OCI-LY7 (cell line): ENCODE results near the gene PPIL6. TPM values are rescaled to one million over a fixed set of nuclear protein-coding genes. Genes with fewer than 3 reads are reported as not detected.
"Not testable (repeated sequence)": the region's sequence is repeated elsewhere in the genome, so short reads cannot be mapped to it uniquely, and the experiment has no call there.

Source experiments
- BruUV-seq: library from RNA; stranded (reverse); fragments of 400-500 nt; replicated peaks from 2 replicates; lab custom pipeline; 2021; lab: Mats Ljungman, UMichigan
- CTCF ChIA-PET: fragments of 300-600 bp; sonication (Branson Sonifier 250); formaldehyde crosslinking; loops from one replicate; lab custom pipeline; 2022; ENCODE audit warnings: antibody characterized with exemption; ENCODE audit not compliant: unreplicated experiment; lab: Charles Lee
- POLR2A ChIA-PET: fragments of 300-600 bp; sonication (Branson Sonifier 250); formaldehyde crosslinking; loops from one replicate; lab custom pipeline; 2022; ENCODE audit warnings: antibody characterized with exemption; lab: Charles Lee
- DNase-seq: peaks from one replicate; pipeline ENCODE4 v3.0.0-alpha.2; 2015; ENCODE audit warnings: low spot score
- H2AFZ ChIP-seq: fragments of 200-600 bp; sonication (generic), shearing (Covaris generic); 2 replicates; pipeline ENCODE4 v1.6.1; 2014; ENCODE audit warnings: mild to moderate bottlenecking, antibody characterized with exemption, low read length, moderate library complexity
- H3K27ac ChIP-seq: fragments of 200-600 bp; sonication (generic); 2 replicates; pipeline ENCODE4 v1.5.1; 2014; ENCODE audit warnings: mixed run types, low read depth, mild to moderate bottlenecking, moderate library complexity, low read length, inconsistent platforms; ENCODE audit not compliant: poor library complexity, severe bottlenecking
- H3K36me3 ChIP-seq: fragments of 200-600 bp; sonication (generic); 2 replicates; pipeline ENCODE4 v1.6.1; 2014; ENCODE audit warnings: mild to moderate bottlenecking, antibody characterized with exemption, low read length, moderate library complexity, mixed read lengths; ENCODE audit not compliant: insufficient read depth
- H3K4me1 ChIP-seq: fragments of 200-600 bp; sonication (generic); 2 replicates; pipeline ENCODE4 v1.5.1; 2014; ENCODE audit warnings: mild to moderate bottlenecking, low read length; ENCODE audit not compliant: insufficient read depth, poor library complexity, severe bottlenecking
- H3K4me2 ChIP-seq: fragments of 200-600 bp; sonication (generic); 2 replicates; pipeline ENCODE4 v1.6.1; 2014; ENCODE audit warnings: mild to moderate bottlenecking, low read length
- H3K4me3 ChIP-seq: fragments of 200-600 bp; sonication (generic); 2 replicates; pipeline ENCODE4 v1.5.1; 2014; ENCODE audit warnings: mild to moderate bottlenecking, low read depth, low read length; ENCODE audit not compliant: poor library complexity, severe bottlenecking
- H3K79me2 ChIP-seq: fragments of 200-600 bp; sonication (generic); 2 replicates; pipeline ENCODE4 v1.6.1; 2016; ENCODE audit warnings: low read depth, mild to moderate bottlenecking, low read length, moderate library complexity, mixed read lengths; ENCODE audit not compliant: insufficient read depth
- H3K9me2 ChIP-seq: fragments of 200-600 bp; sonication (generic); 2 replicates; pipeline ENCODE4 v1.6.1; 2016; ENCODE audit warnings: mild to moderate bottlenecking, low read length, mixed read lengths; ENCODE audit not compliant: insufficient read depth
- H3K9me3 ChIP-seq: fragments of 200-600 bp; sonication (generic); 2 replicates; pipeline ENCODE4 v1.6.1; 2014; ENCODE audit warnings: mild to moderate bottlenecking, mixed run types, low read length, mixed read lengths
- H4K20me1 ChIP-seq: fragments of 200-600 bp; sonication (generic); 2 replicates; pipeline ENCODE4 v1.6.1; 2014; ENCODE audit warnings: mild to moderate bottlenecking, antibody characterized with exemption, low read length, moderate library complexity, mixed read lengths; ENCODE audit not compliant: insufficient read depth
- CTCF ChIP-seq: fragments of 200-600 bp; sonication (generic); conservative IDR thresholded peaks from 2 replicates; pipeline ENCODE4 v1.5.1; 2014; ENCODE audit warnings: mild to moderate bottlenecking, antibody characterized with exemption, low read length, moderate library complexity, mixed read lengths
- EZH2phosphoT487 ChIP-seq: fragments of 200-600 bp; sonication (generic); IDR thresholded peaks from 2 replicates; pipeline ENCODE4 v1.6.1; 2018; ENCODE audit warnings: low read depth, borderline replicate concordance, mild to moderate bottlenecking, mixed run types, antibody characterized with exemption, low read length, moderate library complexity, mixed read lengths
- intact Hi-C: fragments of 100-400 bp; cut with micrococcal nuclease; formaldehyde crosslinking; loops from one replicate; pipeline ENCODE4 v1.10.0; 2022; ENCODE audit not compliant: unreplicated experiment
- total RNA-seq, 2 experiments: library from RNA; depleted of rRNA in 1 of 2; stranded (reverse); fragments of >200 nt in 1 of 2; shearing (Covaris generic) in 1 of 2; gene quantifications; 2 replicates each; pipeline ENCODE4 v1.2.3, GENCODE V29; 2014 to 2022

Gene PPIL6
- total RNA-seq, 2 experiments from 2014 or later, result 1.6 to 1.7 TPM

- Histone ChIP-seq H3K9me3 (no peaks in the 10 kb centered on the region), H3K9me2 (no peaks in the 10 kb centered on the region), H3K4me1 (peaks cover 57% of the 10 kb centered on the region), H3K4me2 (no peak overlapping the region), H3K27ac (no peak overlapping the region), H3K79me2 (peaks cover 52% of the 10 kb centered on the region), H4K20me1 (no peaks in the 10 kb centered on the region), H3K4me3 (no peak overlapping the region), H2AFZ (no peak overlapping the region), H3K36me3 (peaks cover 76% of the 10 kb centered on the region)
- BruUV-seq, result no TSS peak
- no peak for DNase-seq
- ChIA-PET POLR2A (interaction anchor here (2.3 kb wide), 1 partner anchor 19 kb away, joined by 19 read pairs; no protein-coding TSS in a partner anchor), CTCF (no interaction called here)
- intact Hi-C loops, result no loop called here
- no peak for TF ChIP-seq EZH2phosphoT487
- TF ChIP-seq CTCF, result no peak
Measured at GRCh38 chr6:109461733-109462526, 21.5 kb upstream of the PPIL6 start.

- H3K9me3 ChIP-seq, DNase-seq, H3K4me2 ChIP-seq, H3K9me2 ChIP-seq, BruUV-seq, intact Hi-C loops, H4K20me1 ChIP-seq, H2AFZ ChIP-seq, CTCF ChIA-PET, H3K27ac ChIP-seq, H3K4me3 ChIP-seq: not testable (repeated sequence)
- Histone ChIP-seq H3K36me3 (peaks cover 69% of the 10 kb centered on the region), H3K79me2 (peaks cover 59% of the 10 kb centered on the region), H3K4me1 (peaks cover 64% of the 10 kb centered on the region)
- POLR2A ChIA-PET, result interaction anchor here (1.2 to 2.3 kb wide), 5 partner anchors 9 to 19 kb away, joined by 3 to 19 read pairs (median 5); no protein-coding TSS in a partner anchor
Measured at GRCh38 chr6:109461205-109461604, 20.8 kb upstream of the PPIL6 start.

- Histone ChIP-seq H4K20me1 (no peaks in the 10 kb centered on the region), H3K79me2 (peaks cover 57% of the 10 kb centered on the region), H3K36me3 (peaks cover 60% of the 10 kb centered on the region), H3K4me2 (no peak overlapping the region), H3K4me3 (no peak overlapping the region), H3K9me2 (no peaks in the 10 kb centered on the region), H2AFZ (no peak overlapping the region), H3K9me3 (no peaks in the 10 kb centered on the region), H3K27ac (peak overlapping the region; percentile 73), H3K4me1 (peaks cover 62% of the 10 kb centered on the region)
- TF ChIP-seq CTCF (no peak), EZH2phosphoT487 (no peak)
- BruUV-seq, result no TSS peak
- intact Hi-C loops, result no loop called here
- ChIA-PET CTCF (interaction anchor here (0.6 kb wide), 1 partner anchor 223 kb away, joined by 3 read pairs; no protein-coding TSS in a partner anchor), POLR2A (interaction anchor here (0.6 to 2.3 kb wide), 13 partner anchors 10 to 1481 kb away, joined by 3 to 19 read pairs (median 4); partner anchors contain the start of genes PPIL6, SMPD2 and ZBTB24)
- DNase-seq, result no peak
Measured at GRCh38 chr6:109460161-109460829, 19.9 kb upstream of the PPIL6 start.
